Lower leg skin (tissue), 3 donors: ENCODE data around the gene CCDC33.

Experiments
- CTCF ChIP-seq, 3 donors: fragments of 450-650 bp; IDR thresholded peaks; one replicate each; pipeline ENCODE4 v1.5.1; 2016; ENCODE audit warnings: antibody characterized with exemption in 3 of 3, mild to moderate bottlenecking in 3 of 3, moderate library complexity in 2 of 3
- POLR2A ChIP-seq, 2 donors: fragments of 450-650 bp; IDR thresholded peaks; one replicate each; pipeline ENCODE4 v1.6.1; 2016 to 2017; ENCODE audit warnings: antibody characterized with exemption in 2 of 2, mild to moderate bottlenecking in 1 of 2, moderate library complexity in 1 of 2

- TF ChIP-seq CTCF (IDR thresholded peaks at IDR 0.05), result no peak
- TF ChIP-seq POLR2A (IDR thresholded peaks at IDR 0.05), result no peak
Measured at GRCh38 chr15:74208901-74209559, 27.1 kb upstream of the CCDC33 start.
